GM19452 (cell line): ENCODE results near the gene FERMT2.

Source experiments
- ATAC-seq: cut with Tn5 transposase; IDR thresholded peaks from one replicate; pipeline ENCODE4 v1.9.1; 2021; ENCODE audit not compliant: unreplicated experiment

Gene FERMT2

DNA sequence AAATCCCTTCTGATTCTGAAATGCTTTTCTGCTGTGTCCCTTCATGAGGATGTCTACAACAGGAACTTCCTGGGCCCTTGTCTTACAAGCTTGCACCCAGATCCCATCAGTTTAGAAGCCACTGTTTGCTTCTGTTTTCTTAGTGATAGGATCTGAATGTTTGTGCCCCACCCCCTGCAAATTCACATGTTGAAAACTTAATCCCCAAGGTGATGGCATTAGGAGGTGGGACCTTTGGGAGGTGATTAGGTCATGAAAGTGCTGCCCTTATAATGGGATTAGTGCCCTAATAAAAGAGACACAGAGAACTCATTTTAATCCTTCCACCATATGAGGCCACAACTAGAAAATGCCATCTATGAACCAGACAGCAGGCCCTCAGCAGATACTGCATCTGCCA is 123.4 kb downstream of the FERMT2 start:
- no peak for ATAC-seq

- ATAC-seq = no peak
Measured at GRCh38 chr14:52825085-52825484, 125.8 kb downstream of the FERMT2 start.

DNA sequence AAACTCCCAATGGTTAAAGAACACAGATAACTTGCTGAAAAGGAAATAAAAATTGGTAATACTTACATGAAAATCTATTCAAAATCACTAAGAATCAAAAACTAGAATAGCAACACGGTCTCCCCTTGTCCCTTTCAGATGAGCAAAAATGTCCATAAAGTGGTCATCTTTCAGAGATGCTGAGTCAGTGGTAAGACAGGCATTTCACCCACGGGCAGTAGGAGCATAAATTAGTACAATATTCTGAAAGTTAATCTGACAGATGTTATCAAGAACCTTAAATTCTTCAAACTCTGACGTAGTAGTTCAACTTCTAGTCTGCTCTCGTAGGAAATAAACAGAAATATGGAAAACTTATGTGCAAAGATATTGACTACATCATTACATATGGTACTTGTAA is 126.4 kb downstream of the FERMT2 start:
- ATAC-seq = no peak

GRCh38 chr14:52821805-52822250 is 129.0 kb downstream of the FERMT2 start:
- no peak for ATAC-seq

DNA sequence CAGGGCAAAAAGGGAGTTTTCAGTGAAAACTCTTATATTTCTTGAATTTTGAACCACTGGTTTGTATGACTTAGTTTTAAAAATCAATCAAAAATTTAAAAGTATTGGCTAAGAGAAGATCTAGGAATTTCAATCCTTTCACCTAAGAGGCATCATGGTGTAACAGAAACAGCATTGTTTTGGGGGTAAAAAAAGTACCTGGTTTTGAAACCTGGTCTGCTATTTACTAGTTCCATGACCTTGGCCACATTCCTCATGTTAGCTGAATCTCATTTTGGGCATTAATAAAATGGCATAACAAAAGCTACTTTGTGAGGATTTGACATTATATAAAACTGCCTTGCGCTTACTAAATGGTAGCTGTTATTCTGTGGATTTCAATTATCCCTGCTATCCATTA is 142.7 kb downstream of the FERMT2 start:
- ATAC-seq = no peak
